ENCODE results near the gene LAGE3. TPM values are rescaled to one million over a fixed set of nuclear protein-coding genes. Genes with fewer than 3 reads are reported as not detected.

The LAGE3 gene
- total and polyA plus RNA-seq, 10 donors, result 11.8 to 27.7 (median 19.4) TPM

Small RNAs within 50 kb of the gene (microRNA-seq; reads per million reads assigned to microRNA genes)
- 0 to 1.1 (median 0.85) reads per million in 3 donors for gene MIR6858

Small RNAs within 50 kb of the gene (small RNA-seq; reads per million reads assigned to genes)
- gene MIR6858 (0 to 0.29 (median 0.03) reads per million in 4 donors), gene RN7SL697P (0 reads per million in 4 donors)

Other genes starting within 250 kb of the LAGE3 start
- gene OPN1MW3, start 221.7 kb downstream of the LAGE3 start, total RNA-seq, result not detected
- gene OPN1MW3, start 221.7 kb downstream of the LAGE3 start, polyA plus RNA-seq, result not detected
- not detected for gene TEX28, start 184.2 kb downstream of the LAGE3 start, total RNA-seq
- not detected for gene TEX28, start 184.2 kb downstream of the LAGE3 start, polyA plus RNA-seq
- 1 to 10 TPM in 3 of 7 donors, under 1 TPM in 3, not detected in 1; 0.42 to 3.7 (median 1.2) TPM for gene TKTL1, start 183.5 kb downstream of the LAGE3 start, total RNA-seq
- gene TKTL1, start 183.5 kb downstream of the LAGE3 start, polyA plus RNA-seq, result under 1 TPM; 0.13 to 0.57 (median 0.24) TPM
- gene FLNA, start 104.6 kb downstream of the LAGE3 start, total RNA-seq, result 1,000 to 10,000 TPM in 1 of 7 donors, 100 to 1,000 TPM in 6; 401 to 1,447 (median 668) TPM
- 100 to 1,000 TPM; 259 to 548 (median 322) TPM for gene FLNA, start 104.6 kb downstream of the LAGE3 start, polyA plus RNA-seq
- 10 to 100 TPM; 29.8 to 56.3 (median 49.9) TPM for gene EMD, start 100.0 kb downstream of the LAGE3 start, total RNA-seq
- 10 to 100 TPM; 77.8 to 83.1 (median 78.9) TPM for gene EMD, start 100.0 kb downstream of the LAGE3 start, polyA plus RNA-seq
- gene RPL10, start 80.9 kb downstream of the LAGE3 start, total RNA-seq, result 1,000 to 10,000 TPM; 2,711 to 4,089 (median 3,238) TPM
- gene RPL10, start 80.9 kb downstream of the LAGE3 start, polyA plus RNA-seq, result 1,000 to 10,000 TPM; 6,919 to 9,324 (median 8,870) TPM
- gene DNASE1L1, start 70.0 kb downstream of the LAGE3 start, total RNA-seq, result 10 to 100 TPM; 25.9 to 54.5 (median 43.5) TPM
- 10 to 100 TPM; 18.1 to 26.5 (median 22.5) TPM for gene DNASE1L1, start 70.0 kb downstream of the LAGE3 start, polyA plus RNA-seq
- gene TAFAZZIN, start 67.7 kb downstream of the LAGE3 start, total RNA-seq, result 100 to 1,000 TPM in 1 of 7 donors, 10 to 100 TPM in 6; 70.1 to 107 (median 76.3) TPM
- gene TAFAZZIN, start 67.7 kb downstream of the LAGE3 start, polyA plus RNA-seq, result 100 to 1,000 TPM in 2 of 3 donors, 10 to 100 TPM in 1; 65.7 to 135 (median 115) TPM
- gene ATP6AP1, start 50.6 kb downstream of the LAGE3 start, total RNA-seq, result 100 to 1,000 TPM in 3 of 7 donors, 10 to 100 TPM in 4; 80.3 to 127 (median 99.9) TPM
- gene ATP6AP1, start 50.6 kb downstream of the LAGE3 start, polyA plus RNA-seq, result 10 to 100 TPM; 34.2 to 62.3 (median 44.1) TPM
- 100 to 1,000 TPM in 6 of 7 donors, 10 to 100 TPM in 1; 88.7 to 137 (median 111) TPM for gene GDI1, start 42.1 kb downstream of the LAGE3 start, total RNA-seq
- 100 to 1,000 TPM in 2 of 3 donors, 10 to 100 TPM in 1; 56.2 to 125 (median 107) TPM for gene GDI1, start 42.1 kb downstream of the LAGE3 start, polyA plus RNA-seq
- gene FAM50A, start 35.1 kb downstream of the LAGE3 start, total RNA-seq, result 10 to 100 TPM; 30.3 to 53.9 (median 45.5) TPM
- gene FAM50A, start 35.1 kb downstream of the LAGE3 start, polyA plus RNA-seq, result 100 to 1,000 TPM in 1 of 3 donors, 10 to 100 TPM in 2; 65.7 to 123 (median 99.4) TPM
- gene PLXNA3, start 21.0 kb downstream of the LAGE3 start, total RNA-seq, result 10 to 100 TPM in 6 of 7 donors, 1 to 10 TPM in 1; 9.1 to 46.8 (median 27.2) TPM
- gene PLXNA3, start 21.0 kb downstream of the LAGE3 start, polyA plus RNA-seq, result 10 to 100 TPM in 1 of 3 donors, 1 to 10 TPM in 2; 2.5 to 11.6 (median 4.1) TPM
- 10 to 100 TPM; 18.6 to 36.3 (median 23.1) TPM for gene UBL4A, start 7.3 kb upstream of the LAGE3 start, total RNA-seq
- 10 to 100 TPM; 13.4 to 27.1 (median 20.6) TPM for gene UBL4A, start 7.3 kb upstream of the LAGE3 start, polyA plus RNA-seq
- gene SLC10A3, start 11.3 kb upstream of the LAGE3 start, total RNA-seq, result 10 to 100 TPM; 15.9 to 21.8 (median 17.4) TPM
- 10 to 100 TPM; 11.0 to 17.0 (median 14.1) TPM for gene SLC10A3, start 11.3 kb upstream of the LAGE3 start, polyA plus RNA-seq
- gene FAM3A, start 37.0 kb upstream of the LAGE3 start, total RNA-seq, result 10 to 100 TPM; 29.1 to 38.1 (median 34.7) TPM
- 10 to 100 TPM; 35.2 to 54.5 (median 52.3) TPM for gene FAM3A, start 37.0 kb upstream of the LAGE3 start, polyA plus RNA-seq
- gene G6PD, start 67.6 kb upstream of the LAGE3 start, total RNA-seq, result 10 to 100 TPM; 57.0 to 93.1 (median 70.3) TPM
- 10 to 100 TPM; 15.5 to 34.2 (median 15.7) TPM for gene G6PD, start 67.6 kb upstream of the LAGE3 start, polyA plus RNA-seq
- 10 to 100 TPM; 18.9 to 66.6 (median 39.1) TPM for gene IKBKG, start 68.3 kb upstream of the LAGE3 start, total RNA-seq
- 10 to 100 TPM; 21.5 to 52.8 (median 49.9) TPM for gene IKBKG, start 68.3 kb upstream of the LAGE3 start, polyA plus RNA-seq
- gene CTAG1A, start 105.9 kb upstream of the LAGE3 start, total RNA-seq, result not detected
- not detected for gene CTAG1A, start 105.9 kb upstream of the LAGE3 start, polyA plus RNA-seq
- not detected for gene CTAG1B, start 140.0 kb upstream of the LAGE3 start, total RNA-seq
- not detected for gene CTAG1B, start 140.0 kb upstream of the LAGE3 start, polyA plus RNA-seq
- under 1 TPM in 1 of 7 donors, not detected in 6; 0.46 TPM for gene CTAG2, start 174.3 kb upstream of the LAGE3 start, total RNA-seq
- 1 to 10 TPM in 1 of 3 donors, under 1 TPM in 1, not detected in 1; 0.10 to 7.9 TPM for gene CTAG2, start 174.3 kb upstream of the LAGE3 start, polyA plus RNA-seq

Measured in spleen (tissue), 11 donors.